HG03439 (cell line): ENCODE measurements around the gene PEX12.
"Not testable (repeated sequence)": the region's sequence is repeated elsewhere in the genome, so short reads cannot be mapped to it uniquely, and the experiment has no call there.

Experiments
- ATAC-seq: cut with Tn5 transposase; IDR thresholded peaks from one replicate; pipeline ENCODE4 v1.9.1; 2021; ENCODE audit warnings: mild to moderate bottlenecking, moderate library complexity; ENCODE audit not compliant: unreplicated experiment

The PEX12 gene

GRCh38 chr17:35578929-35579432 is 610 bp upstream of the PEX12 start:
- ATAC-seq, result no peak

GRCh38 chr17:35577830-35578196 is 558 bp downstream of the PEX12 start:
- ATAC-seq, result no peak

GRCh38 chr17:35575759-35576158 is 2.6 kb downstream of the PEX12 start:
- ATAC-seq, result no peak

GRCh38 chr17:35569405-35569804 is 9.0 kb downstream of the PEX12 start:
- no peak for ATAC-seq

- ATAC-seq, result no peak
Measured at GRCh38 chr17:35568561-35568960, 9.8 kb downstream of the PEX12 start.

GRCh38 chr17:35566968-35567367 is 11.4 kb downstream of the PEX12 start:
- ATAC-seq, result no peak

GRCh38 chr17:35563181-35563580 is 15.2 kb downstream of the PEX12 start:
- not testable (repeated sequence) for ATAC-seq

- no peak for ATAC-seq
Measured at GRCh38 chr17:35560703-35561102, 17.7 kb downstream of the PEX12 start, which contains the start of gene SLFN14. TSS of gene SLFN14 (minus strand) at chr17:35560819. CDS start at chr17:35558062, 2,757 bp downstream.

GRCh38 chr17:35559495-35560210 is 18.7 kb downstream of the PEX12 start:
- no peak for ATAC-seq

GRCh38 chr17:35557353-35557752 is 21.0 kb downstream of the PEX12 start:
- ATAC-seq, result no peak

- ATAC-seq, result no peak
Measured at GRCh38 chr17:35555691-35556090, 22.7 kb downstream of the PEX12 start.

GRCh38 chr17:35554668-35555067 is 23.7 kb downstream of the PEX12 start:
- no peak for ATAC-seq

GRCh38 chr17:35553310-35553709 is 25.1 kb downstream of the PEX12 start:
- no peak for ATAC-seq

- ATAC-seq, result no peak
Measured at GRCh38 chr17:35548978-35549377, 29.4 kb downstream of the PEX12 start.

GRCh38 chr17:35548208-35548810 is 30.1 kb downstream of the PEX12 start:
- no peak for ATAC-seq

GRCh38 chr17:35546487-35546886 is 31.9 kb downstream of the PEX12 start:
- ATAC-seq, result no peak

- ATAC-seq, result no peak
Measured at GRCh38 chr17:35545150-35545549, 33.2 kb downstream of the PEX12 start.

GRCh38 chr17:35543856-35544255 is 34.5 kb downstream of the PEX12 start:
- no peak for ATAC-seq

- no peak for ATAC-seq
Measured at GRCh38 chr17:35542990-35543389, 35.4 kb downstream of the PEX12 start.

GRCh38 chr17:35541434-35541833 is 36.9 kb downstream of the PEX12 start:
- no peak for ATAC-seq

GRCh38 chr17:35540589-35541404 is 37.6 kb downstream of the PEX12 start:
- no peak for ATAC-seq

- ATAC-seq, result no peak
Measured at GRCh38 chr17:35539659-35540026, 38.7 kb downstream of the PEX12 start.
